Activated CD4-positive, CD25-positive, alpha-beta regulatory T cell treated with anti-CD3 and anti-CD28 coated beads, Interleukin-2, amount 50 U/mL, for 24 hours (primary cell): Measurements from ENCODE around the gene TNIK.
A peak's percentile ranks its signal among the peaks of the same experiment; 100 is the strongest.
"Not testable (repeated sequence)": the region's sequence is repeated elsewhere in the genome, so short reads cannot be mapped to it uniquely, and the experiment has no call there.

Source experiments
- ATAC-seq, 2 donors: fragments of 150-1000 bp; cut with Tn5 transposase; one replicate each; pipeline ENCODE4 v1.10.0; 2021; ENCODE audit warnings: mild to moderate bottlenecking in 1 of 2, moderate library complexity in 1 of 2

TNIK gene

GRCh38 chr3:171468296-171468906 lies 8.2 kb upstream of the TNIK start:
- no peak for ATAC-seq

- no peak for ATAC-seq
These were observed 5.6 kb upstream of the TNIK start for GRCh38 chr3:171465763-171466162.

- ATAC-seq = no peak
These were observed 4.3 kb upstream of the TNIK start for GRCh38 chr3:171464462-171464861.

GRCh38 chr3:171462224-171462623 lies 2.0 kb upstream of the TNIK start:
- ATAC-seq = no peak

GRCh38 chr3:171461525-171461917 lies 1.3 kb upstream of the TNIK start:
- no peak for ATAC-seq

- peak; percentile 6 to 21 for ATAC-seq
These were observed 720 bp upstream of the TNIK start for GRCh38 chr3:171460725-171461524.

- peak in 1 of 2 donors; percentile 6 for ATAC-seq
These were observed 866 bp downstream of the TNIK start for GRCh38 chr3:171459137-171459941.

- ATAC-seq = no peak
These were observed 1.4 kb downstream of the TNIK start for GRCh38 chr3:171458864-171459136.

- no peak for ATAC-seq
These were observed 1.9 kb downstream of the TNIK start for GRCh38 chr3:171458071-171458863.

- ATAC-seq = no peak
These were observed 2.6 kb downstream of the TNIK start for GRCh38 chr3:171457607-171458061.

- no peak for ATAC-seq
These were observed 3.2 kb downstream of the TNIK start for GRCh38 chr3:171456765-171457606.

- peak; percentile 9 to 36 for ATAC-seq
These were observed 4.3 kb downstream of the TNIK start for GRCh38 chr3:171455603-171456550.

- no peak for ATAC-seq
These were observed 6.2 kb downstream of the TNIK start for GRCh38 chr3:171454041-171454440.

- ATAC-seq = no peak
These were observed 6.9 kb downstream of the TNIK start for GRCh38 chr3:171453180-171453886.

- ATAC-seq = no peak
These were observed 7.9 kb downstream of the TNIK start for GRCh38 chr3:171452328-171452727.

- ATAC-seq = no peak
These were observed 8.3 kb downstream of the TNIK start for GRCh38 chr3:171451915-171452314.

- not testable (repeated sequence) for ATAC-seq
These were observed 12.7 kb downstream of the TNIK start for GRCh38 chr3:171447579-171447891.

- peak; percentile 46 to 60 for ATAC-seq
These were observed 13.2 kb downstream of the TNIK start for GRCh38 chr3:171446801-171447578.

GRCh38 chr3:171446301-171446700 lies 13.9 kb downstream of the TNIK start:
- ATAC-seq = no peak
